HG03460 (cell line): ENCODE results near the gene FGD4.

Source experiments
- ATAC-seq: cut with Tn5 transposase; IDR thresholded peaks from one replicate; pipeline ENCODE4 v1.9.1; 2021; ENCODE audit not compliant: unreplicated experiment

FGD4 gene

DNA sequence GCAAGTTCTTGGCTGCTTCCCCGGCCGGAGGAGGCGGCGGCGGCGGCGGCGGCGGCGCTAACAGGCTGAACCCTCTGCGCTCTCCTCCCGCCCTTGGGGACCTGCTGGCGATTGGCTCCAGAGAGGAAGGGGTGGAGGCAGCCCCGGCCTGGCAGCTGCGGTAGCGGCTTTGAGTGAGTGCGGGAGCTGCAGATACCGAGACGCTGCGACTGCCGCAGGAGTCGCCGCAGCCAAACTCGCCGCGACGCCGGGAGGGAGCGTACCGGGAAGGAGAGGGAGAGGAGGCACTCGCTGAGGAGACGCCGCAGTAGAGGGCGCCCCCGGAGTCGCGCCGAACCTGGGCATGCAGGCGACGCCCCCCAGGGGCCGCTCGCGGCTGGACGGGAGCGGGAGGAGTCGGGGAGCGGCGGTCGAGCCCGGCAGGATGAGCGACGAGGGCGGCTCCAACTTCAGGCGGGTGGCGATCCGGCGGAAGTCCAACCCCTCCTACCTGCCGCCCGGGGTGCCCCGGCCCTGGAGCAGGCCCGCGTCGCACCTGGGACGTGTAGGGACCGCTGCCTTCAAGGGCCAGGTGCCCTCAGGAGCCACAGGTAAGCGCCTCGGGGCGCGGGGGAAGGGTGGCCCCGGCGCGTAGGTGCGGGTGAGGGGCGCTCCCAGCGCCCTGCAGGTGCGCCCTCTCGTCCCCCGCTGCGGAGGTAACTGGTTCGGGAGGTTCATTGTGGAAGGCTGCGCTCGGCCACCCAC lies at the start of gene FGD4:
Gene FGD4, plus strand, starts transcription at position 189 of the 744 bp plus-strand sequence.
- peak; percentile 89 for ATAC-seq

DNA sequence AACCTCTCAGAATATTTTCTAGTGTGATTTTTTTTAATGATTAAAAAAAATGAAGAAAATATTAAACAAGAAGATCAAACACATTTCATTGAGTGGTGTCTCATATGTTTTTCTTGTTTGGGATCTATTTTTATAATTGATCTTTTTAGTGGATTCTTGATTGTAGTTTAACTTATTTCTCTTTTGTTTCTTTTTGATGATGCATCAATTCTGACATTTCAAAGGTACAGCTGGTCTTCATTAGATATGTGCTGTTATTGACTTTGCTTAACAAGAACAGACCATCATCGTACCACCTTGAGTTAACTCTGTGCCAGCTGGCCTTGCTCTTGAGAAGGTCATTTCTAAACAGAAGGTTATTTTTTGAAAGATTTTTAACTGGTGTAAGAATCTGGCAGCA lies 45.8 kb upstream of the FGD4 start:
- no peak for ATAC-seq

DNA sequence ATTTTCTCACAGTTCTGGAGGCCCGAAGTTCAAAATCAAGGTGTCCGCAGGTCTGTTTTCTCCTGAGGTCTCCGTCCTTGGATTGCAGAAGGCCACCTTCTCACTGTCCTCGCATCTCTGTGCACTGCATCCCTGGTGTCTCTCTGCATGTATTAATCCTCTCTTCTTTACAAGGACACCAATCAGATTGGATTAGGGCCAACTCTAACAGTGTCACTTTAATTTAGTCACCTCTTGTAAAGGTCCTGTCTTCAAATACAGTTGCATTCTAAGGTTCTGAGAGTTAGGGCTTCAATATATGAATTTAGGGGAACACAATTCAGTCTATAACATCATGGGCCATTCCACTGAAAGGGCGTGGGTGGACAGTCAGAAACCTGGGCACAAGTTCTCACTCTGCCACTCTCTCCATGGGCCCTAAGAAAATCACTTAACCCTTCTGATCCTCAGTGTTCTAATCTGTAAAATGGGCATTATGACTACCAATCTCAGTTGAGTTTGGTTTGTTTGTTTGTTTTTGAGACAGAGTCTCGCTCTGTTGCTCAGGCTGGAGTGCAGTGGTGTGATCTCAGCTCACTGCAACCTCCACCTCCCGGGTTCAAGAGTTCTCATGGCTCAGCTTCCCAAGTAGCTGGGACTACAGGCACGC lies 41.6 kb upstream of the FGD4 start:
- ATAC-seq: no peak

DNA sequence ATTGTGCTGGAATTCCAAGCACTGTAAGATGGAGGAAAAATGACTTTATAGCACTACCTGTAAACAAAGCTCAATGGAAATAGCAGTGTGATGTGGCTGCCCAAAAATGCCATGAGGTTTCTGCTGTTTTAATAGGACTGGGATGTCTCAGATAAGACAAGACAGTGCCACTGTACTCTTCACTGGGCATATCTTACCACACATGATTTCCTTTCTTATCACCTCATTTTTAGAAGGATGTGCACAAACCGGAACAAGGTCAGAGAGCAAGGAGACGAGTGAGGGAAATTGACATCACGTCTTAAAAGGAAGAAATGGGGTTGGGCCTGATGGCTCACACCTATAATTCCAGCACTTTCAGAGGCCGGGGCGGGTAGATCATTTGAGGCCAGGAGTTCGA lies 38.4 kb upstream of the FGD4 start:
- no peak for ATAC-seq

DNA sequence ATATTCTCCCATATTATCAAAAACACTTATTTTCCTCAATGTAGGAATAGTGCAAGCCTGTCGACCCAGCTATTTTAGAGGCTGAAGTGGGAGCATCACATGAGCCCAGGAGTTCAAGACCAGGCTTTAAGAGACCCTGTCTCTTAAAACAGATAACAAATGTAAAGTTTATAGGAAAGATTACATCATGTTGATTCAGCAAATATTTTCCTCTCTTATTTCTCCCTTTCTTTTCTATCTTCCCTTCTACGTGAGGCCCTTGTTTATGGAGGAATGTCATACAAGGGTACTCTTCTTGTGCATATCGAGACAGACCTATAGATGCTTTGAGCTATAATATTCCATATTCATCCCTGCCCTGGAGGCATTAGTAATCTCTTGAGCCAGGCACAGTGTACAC lies 36.5 kb upstream of the FGD4 start:
- no peak for ATAC-seq

DNA sequence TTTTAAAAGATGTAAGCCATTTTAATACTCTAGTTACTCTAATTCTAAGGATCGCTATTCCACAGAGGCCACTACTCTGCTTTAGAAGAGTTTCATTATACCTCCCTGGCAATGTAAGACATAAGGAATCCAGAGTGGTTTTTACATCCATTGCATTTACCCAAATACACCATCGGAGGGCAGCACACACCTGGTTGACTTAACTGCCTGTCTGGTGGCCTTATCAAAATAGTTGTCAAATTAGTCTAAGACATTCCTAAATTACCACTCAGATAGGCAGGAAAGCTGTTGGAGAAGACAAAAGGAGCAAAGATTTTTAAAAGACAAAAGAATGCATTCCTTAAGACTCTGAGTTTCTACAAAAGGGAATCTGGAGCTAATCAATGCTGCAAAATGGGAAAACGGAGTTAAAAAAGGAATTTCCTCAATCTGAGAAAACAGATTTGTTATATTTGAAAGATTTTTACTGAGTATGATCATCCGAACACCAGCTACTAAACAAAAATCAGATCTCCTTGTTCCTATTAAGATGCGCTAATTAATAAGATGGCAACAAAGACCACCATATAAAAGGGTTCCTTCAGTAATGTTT lies 33.8 kb upstream of the FGD4 start:
- ATAC-seq: no peak

DNA sequence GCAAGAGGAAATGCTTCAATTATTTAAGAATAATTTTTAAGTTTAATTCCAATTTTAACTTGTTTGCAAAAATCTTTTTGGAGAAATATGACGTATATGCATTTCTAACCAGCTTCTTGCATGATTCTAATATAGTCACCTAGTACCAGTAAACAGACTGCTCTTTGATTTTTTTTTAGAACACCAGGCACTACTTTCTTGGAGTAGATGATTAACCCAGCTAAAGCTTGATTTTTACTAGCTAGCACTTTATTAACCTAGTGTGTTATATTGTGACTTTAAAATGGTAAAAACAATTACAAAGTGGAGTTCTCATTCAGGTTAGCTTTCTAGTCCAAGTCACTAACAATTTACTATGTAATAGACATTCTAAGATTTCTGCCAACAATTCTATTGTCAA lies 32.6 kb upstream of the FGD4 start:
- ATAC-seq: no peak

DNA sequence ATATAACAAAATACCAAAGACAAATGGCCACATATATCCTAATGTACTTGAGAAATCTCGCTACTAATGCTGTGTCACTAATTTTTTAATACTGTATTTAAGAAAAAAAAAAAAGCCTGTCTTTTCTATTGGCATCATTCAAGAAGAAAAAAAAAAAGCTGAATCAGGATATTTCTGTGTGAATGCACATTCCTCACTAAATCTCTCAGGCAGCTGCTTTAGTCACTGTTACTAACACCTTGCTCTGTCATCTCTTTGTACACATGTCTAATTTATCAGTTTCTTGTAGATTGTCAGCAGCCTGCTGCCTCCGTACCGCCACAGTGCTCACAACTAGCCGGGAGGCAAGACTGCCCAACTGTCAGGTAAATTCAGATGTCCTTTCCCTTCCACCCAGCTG lies 32.0 kb upstream of the FGD4 start:
- no peak for ATAC-seq

DNA sequence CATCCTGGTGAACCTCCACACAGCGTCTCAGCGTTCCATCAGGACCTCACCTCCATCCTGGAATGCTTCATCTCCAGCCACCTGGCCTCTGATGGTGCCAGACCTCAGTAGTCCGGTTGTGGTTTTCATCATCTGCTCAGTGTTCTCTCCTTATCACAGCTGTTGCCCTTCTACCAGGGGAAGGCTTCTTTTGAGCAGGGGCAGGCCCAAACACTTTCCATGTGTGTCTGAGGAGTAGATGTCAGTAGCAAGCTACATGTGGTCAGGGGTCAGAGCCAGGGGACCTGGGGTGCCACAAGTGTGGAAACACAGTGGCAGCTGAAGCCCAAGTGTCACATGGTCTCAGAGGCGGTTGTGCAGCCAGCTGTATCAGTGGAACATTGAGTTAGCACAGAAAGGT lies 30.2 kb upstream of the FGD4 start:
- no peak for ATAC-seq

DNA sequence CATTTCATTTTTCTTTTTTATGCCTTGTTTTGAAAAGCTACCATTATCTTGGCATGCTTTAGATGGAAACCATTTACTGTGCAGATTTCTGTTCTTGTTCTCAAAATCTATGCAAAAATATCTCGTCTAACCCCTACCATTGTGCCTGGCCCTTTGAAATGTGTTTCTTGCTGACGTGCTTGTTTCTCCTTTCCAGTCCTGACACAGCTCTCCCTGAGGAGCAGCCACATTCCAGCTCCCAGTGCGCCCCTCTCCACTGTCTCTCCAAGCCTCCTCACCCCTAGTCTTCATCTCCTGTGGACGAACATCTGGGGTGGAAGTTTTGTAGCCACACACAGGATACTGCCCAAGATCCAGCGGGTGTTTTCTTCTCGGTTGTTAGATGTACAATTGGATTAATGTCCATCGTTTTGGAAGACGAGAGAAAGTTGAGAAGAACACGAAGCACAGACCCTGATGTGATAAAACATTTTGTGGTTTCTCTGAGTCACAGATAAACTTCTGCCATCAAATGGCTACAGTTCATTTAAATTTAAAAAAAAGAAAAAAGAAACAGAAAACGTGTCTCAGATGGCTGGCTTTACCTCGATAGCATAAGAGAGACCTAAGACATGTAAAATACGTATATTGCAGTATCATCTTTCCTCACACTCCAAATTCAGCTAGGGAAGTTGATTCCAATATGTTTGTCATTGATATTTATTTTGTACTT lies 21.9 kb upstream of the FGD4 start:
- ATAC-seq: no peak

DNA sequence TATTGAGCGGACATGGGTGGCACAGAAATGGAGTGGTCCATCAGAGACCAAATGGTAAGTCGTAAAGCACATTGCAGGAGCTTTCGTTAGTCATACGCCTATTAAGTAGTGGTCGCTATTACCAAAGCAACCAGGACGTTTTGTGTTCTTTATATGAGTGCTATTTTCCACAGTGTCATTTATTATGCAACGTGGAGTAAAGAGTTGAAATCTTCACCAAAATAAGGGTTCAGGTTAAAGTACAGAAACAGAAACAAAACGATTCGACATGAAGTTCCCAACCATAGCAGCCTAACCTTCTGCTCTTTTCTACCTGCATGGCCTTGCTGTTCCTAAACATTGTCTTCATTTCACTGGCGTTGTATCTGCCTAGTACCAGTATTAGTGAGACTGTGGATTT lies 20.1 kb upstream of the FGD4 start:
- ATAC-seq: no peak

DNA sequence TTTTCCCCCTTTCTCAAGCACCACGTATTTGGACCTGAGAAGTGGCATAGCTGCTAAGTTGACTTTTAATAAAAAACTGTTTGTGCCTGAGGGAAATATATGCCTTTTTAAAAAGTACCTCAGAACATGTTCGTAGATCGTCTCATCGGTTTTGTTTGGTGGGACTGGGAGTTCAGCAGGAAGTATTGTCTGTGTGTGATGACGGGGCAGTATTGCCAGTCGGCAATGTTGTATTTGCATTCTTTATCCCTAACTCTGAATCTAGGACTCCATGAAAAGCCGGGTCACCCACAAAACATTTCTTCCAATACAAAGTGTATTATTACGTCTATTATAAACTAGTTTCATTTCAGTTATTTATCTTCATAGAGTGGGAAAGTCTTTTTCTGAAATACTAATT lies 19.7 kb upstream of the FGD4 start:
- no peak for ATAC-seq

DNA sequence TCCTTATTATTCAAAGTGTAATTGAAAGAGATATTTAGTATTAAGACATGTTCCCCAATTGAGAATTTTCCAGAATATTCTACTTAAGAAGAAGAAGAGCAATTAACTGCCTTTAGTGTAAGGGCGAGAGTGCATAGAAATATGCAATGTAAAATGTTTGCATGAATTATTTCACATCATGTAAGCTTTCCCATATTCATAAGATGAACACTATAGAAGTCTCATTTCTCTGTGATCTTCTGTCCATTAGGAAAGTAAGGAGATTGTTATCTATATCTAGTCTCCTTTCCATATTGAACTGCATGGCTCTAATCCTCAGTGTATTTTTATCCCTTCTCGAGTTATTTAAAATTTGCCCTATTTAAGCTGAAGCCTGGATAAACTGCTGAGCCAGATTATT lies 17.1 kb upstream of the FGD4 start:
- ATAC-seq: no peak

DNA sequence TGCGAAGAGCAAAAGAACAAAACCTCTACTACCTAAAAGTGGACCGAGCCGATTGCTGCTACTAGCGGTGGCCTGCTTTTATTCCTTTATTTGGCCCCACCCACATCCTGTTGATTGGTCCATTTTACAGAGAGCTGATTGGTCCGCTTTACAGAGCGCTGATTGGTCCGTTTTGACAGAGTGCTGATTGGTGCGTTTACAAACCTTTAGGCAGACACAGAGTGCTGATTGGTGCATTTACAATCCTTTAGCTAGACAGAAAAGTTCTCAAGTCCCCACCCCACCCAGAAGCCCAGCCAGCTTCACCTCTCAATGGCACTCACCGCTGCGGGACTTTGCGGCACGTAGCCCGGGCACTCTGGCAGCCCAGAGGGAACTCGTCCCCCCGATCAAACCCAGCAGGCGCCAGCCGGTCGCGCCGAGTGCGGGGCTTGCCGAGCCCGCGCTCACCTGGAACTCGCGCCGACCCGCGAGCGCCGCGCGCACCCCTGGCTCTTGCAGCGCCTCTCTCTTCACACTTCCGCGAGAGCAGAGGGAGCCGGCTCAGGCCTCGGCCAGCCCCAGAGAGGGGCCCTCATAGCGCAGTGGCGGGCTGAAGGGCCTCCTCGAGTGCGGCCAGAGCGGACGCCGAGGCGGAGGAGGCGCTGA lies 8.7 kb upstream of the FGD4 start:
- ATAC-seq: no peak

DNA sequence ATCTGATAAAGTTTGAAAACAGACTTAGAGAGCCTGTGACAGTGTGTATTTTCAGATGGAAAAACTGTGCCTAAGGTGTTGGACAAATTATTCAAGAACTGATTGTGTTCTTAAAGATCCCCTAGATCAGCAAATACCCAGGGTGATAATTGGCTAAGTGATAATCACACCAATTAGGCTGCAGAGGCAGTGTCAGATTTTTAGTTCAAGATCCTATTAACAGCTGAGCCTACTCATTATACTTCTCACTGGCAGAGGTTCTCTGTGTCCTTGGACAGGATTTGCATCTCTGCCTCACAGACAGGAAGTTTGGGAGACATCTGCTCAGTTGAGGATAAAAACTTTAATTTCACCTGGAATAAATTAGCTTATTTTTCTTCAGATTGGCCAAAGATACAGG lies 4.3 kb upstream of the FGD4 start:
- ATAC-seq: no peak

DNA sequence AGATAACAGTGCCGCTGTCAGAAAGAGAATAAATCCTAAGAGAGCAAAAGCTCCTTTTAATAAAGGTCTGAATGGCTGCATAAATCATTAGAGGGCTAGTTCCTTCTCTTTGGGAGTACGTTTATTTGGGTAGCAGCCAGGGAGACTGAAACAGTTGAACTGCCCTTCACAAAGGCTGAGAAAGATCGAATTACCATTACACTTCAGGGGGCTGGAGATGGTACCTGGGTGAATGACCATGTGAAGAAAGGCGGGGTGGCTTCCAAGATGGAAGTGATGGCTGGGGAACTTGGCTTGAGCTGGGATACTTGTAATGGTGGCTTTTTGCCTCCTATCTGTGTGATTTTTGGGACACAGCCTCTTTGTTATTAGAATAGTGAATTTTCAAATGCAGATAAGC lies 1.7 kb upstream of the FGD4 start:
- ATAC-seq: no peak

DNA sequence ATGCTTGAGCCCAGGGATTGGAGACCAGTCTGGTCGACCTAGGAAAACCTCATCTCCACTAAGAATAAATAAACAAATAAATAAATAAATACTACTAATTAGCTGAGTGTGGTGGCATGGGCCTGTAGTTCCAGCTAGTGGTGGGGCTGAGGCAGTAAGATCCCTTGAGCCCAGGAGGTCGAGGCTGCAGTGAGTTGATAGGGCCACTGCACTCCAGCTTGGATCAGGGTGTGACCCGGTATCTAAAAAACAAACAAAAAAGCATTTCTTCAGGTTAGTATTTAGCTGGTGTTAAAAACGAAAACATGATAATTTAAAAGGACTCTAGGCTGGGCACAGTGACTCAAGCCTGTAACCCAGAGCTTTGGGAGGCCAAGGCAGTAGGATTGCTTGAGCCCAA lies 1.2 kb upstream of the FGD4 start:
- no peak for ATAC-seq

DNA sequence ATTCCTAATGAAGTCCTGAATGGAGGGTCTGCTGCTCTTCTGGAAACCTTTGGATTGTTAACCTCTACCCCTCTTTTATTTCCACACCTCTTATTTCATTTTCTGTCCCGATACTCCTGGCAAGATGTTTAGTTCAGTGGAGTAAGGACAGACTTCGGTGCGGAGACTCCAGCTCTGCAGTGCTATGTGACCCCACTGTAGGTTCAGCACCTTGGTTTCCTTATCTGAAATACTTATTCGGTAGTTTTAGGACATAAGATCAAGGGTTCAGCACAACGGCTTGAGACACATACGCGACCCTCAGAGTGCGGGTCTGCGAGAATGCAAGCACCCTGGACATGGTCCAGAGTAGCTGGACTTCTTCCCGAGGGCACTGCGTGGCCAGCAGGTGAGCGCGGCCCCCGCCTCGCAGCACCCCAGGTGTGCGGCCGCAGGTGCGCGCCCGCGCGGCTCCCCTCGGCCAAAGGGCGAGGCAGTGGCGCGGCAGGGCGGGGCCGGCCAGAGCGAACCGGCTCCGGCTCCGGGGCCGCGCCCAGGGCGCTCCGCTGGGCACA lies 465 bp upstream of the FGD4 start:
- no peak for ATAC-seq

DNA sequence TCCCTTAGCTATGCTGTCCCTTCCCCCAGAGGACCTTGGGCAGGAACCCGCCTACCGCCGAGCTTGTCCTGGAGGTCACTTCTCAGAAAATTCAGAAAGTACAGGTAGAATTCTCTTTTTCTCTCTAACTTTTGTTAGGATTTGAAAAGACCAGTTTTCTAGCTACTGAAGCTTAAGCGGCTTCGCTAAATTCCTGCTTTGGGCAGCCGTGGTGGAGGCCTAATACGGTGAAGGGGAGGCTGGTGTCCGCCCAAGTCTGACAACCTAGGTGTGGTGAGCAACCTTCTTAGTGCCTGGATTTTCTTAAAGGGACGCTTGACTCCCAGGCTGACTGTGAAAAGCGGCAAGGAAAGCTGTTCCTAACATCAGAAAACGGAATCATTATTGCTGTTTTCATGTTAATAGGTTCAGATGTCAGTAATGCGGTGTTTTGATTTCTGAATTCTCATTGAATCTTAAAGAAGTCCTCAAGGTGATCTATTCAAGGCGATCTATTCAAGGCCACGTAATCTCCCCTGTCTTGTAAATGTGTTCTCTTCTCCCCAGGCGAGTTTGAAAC lies 835 bp downstream of the FGD4 start:
- ATAC-seq: no peak

DNA sequence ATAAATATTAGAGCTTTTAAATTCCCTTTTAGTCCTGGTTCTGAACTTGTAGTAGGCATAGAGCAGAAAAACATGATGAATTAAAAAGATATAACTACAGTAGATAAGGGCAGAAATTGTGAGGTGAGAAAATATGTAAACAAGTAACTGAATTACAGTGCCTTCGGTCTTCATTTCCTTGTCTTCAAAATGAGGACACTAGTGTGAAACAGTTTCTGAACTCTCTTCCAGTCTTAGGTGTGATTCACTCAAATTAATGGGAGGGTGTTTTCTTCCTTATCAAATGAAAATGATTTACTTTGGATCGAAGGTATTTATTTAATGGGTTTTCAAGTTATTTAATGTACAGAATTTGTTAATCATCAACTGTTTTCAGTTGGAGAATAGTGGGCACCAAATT lies 1.5 kb downstream of the FGD4 start:
- ATAC-seq: no peak

DNA sequence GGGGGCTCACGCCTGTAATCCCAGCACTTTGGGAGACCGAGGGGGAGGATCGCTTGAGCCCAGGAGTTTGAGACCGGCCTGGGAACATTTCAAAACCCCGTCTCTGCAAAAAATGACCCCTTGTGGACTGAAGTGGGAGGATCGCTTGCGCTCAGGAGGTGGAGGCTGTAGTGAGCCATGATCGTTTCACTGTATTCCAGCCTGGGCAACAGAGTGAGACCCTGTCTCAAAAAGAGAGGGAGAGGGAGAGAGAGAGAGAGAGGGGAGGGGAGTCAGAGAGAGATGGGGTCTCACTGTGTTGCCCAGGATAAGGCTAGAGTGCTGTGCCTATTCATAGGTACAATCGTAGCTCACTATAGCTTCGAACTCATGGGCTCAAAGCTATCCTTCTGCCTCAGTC lies 2.8 kb downstream of the FGD4 start:
- no peak for ATAC-seq
